Left colon (tissue), 2 donors: ENCODE data around the gene NTRK2. TPM values are rescaled to one million over a fixed set of nuclear protein-coding genes. Genes with fewer than 3 reads are reported as not detected.

Experiments used
- ATAC-seq: fragments of 200-7000 bp; cut with Tn5 transposase; one replicate; pipeline ENCODE4 v1.9.1; 2020; ENCODE audit warnings: mild to moderate bottlenecking, moderate library complexity
- DNase-seq, 2 donors: peaks; one replicate each; pipeline ENCODE4 v3.0.0-alpha.2; 2020
- intact Hi-C, 2 donors: fragments of 100-400 bp; cut with DNase I in 1 of 2; cut with micrococcal nuclease in 1 of 2; formaldehyde crosslinking; loops; one replicate each; pipeline versions ENCODE4 v1.11.2 to v1.14.0; 2022; cut with DNase I, micrococcal nuclease
- total RNA-seq, 2 donors: library from RNA; stranded (reverse); fragmentation: NEBNext Ultra II Directional; extraction: Animal tissue kit (Norgen Biotek cat#: 25700); gene quantifications; one replicate each; pipeline ENCODE4 v1.2.1, GENCODE V29; 2021
- donor health status: DM: no; HTN: no; CAD: no.
- donor health status: DM: yes; HTN: yes; CAD: no.

NTRK2 gene
- total RNA-seq, 2 donors from 2014 or later, result 2.5 to 5.7 TPM

DNA sequence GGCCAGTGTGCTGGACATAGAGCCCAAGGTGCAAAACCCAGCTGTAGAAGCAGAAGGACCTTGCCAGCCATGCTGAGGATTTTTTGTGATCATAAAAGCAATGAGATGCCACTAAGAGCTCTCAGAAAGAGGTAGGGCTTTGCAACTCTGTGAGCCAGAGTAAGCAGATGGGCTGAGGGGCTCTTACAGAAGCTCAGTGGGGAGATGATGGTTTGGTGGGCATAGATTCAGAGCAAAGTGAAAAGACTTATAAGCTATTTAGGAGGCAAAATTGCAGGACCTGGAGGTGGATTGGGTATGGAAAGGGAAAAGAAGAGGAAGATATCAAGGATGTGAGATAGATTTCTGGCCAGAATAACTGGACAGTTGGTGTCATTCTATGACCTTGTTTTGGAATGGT lies 302.0 kb downstream of the NTRK2 start:
- ATAC-seq (no peak), DNase-seq (no peak)
- intact Hi-C loops, result no loop called here

DNA sequence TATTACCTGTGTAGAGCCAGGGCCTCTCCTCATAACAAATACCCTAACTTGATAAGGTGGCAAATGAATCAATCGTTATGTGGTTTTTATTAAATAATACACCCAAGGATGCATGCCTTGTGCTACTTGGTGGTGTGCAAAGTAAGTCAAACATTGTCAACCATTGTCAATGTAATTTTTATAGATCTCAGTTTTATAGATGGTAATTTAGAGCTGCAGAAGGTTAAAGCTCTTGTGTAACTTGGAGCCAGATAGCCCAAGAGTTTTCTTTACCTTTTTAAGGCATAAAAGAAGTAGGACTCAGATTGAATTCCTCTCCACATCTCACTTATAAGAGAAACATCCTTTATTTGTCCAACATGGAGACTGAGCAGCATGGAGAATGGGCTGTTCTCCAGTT lies 304.7 kb downstream of the NTRK2 start:
- intact Hi-C loops, result no loop called here
- DNase-seq (no peak), ATAC-seq (peak; percentile 70)

DNA sequence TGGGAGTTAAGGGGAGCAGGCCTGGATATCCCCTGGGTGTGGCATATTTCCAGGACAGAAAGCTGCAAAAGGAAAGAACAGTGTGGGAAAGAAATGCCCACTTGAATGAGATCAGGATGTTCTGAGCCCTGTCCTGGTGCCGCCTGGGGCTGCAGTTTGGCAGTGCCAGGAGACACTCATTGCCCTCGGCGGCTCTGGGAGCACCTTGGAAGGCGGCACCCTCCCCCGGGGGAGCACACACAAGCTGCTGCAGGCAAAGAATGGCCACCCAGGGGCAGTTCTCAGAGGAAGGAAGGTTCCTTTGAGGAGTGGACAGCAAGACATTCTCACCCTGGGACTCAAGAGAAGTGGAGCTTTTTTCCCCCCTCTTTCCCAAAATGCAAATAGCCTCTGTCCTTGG lies 305.3 kb downstream of the NTRK2 start:
- intact Hi-C loops, result no loop called here
- DNase-seq (peak in 1 of 2 donors; percentile 37), ATAC-seq (peak; percentile 20)

DNA sequence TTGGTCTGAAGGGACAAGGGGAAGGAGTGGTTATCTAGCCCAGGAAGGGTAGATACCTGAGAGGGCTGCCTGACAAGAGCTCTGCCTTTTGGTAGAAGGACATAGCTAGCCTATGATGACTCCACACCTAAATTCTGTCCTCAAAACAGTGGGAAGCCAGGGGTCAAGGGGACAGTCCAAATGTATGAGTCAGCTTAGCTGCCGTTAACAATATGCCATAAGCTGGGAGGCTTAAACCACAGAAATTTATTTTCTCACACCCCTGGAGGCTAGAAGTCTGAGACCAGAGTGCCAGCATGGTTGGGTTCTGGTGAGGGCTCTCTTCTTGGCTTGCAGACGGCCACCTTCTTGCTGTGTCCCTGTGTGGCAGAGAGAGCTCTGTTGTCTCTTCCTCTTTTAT lies 306.4 kb downstream of the NTRK2 start:
- ATAC-seq, result no peak
- intact Hi-C loops, result no loop called here
- DNase-seq, result no peak

DNA sequence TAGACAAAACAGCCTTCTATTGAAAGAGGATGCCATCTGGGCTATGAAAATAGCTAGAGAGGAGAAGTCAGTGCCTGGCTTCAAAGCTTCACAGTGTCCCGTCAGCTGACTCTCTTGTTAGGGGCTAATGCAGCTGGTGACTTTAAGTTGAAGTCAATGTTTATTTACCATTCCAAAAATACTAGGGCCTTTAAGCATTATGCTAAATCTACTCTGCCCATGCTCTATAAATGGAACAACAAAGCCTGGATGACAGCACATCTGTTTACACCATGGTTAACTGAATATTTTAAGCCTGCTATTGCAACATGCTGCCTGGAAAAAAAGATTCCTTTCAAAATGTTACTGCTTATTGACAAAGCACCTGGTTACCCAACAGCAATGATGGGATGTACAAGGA lies 309.1 kb downstream of the NTRK2 start:
- no peak for DNase-seq
- intact Hi-C loops, result no loop called here
- ATAC-seq, result no peak

DNA sequence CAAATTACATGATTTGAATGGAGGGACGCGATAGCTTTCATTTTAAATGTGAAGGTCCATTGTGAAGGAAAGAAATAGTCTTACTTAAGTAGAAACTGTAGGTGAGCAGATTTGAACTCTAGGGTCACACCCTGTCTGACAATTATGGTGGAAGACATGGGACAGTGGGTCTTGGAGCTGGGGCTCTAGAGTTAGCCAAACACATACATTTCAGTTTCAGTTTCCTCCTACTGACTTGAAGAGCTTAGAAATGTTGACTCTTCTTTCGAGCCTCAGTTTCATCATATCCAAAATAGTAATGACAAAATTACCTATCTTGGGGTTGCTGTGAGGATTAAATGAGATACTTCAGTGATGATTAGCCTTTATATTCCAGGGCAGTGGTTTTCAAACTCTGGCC lies 314.2 kb downstream of the NTRK2 start:
- intact Hi-C loops, result no loop called here
- ATAC-seq, result no peak
- DNase-seq, result no peak

DNA sequence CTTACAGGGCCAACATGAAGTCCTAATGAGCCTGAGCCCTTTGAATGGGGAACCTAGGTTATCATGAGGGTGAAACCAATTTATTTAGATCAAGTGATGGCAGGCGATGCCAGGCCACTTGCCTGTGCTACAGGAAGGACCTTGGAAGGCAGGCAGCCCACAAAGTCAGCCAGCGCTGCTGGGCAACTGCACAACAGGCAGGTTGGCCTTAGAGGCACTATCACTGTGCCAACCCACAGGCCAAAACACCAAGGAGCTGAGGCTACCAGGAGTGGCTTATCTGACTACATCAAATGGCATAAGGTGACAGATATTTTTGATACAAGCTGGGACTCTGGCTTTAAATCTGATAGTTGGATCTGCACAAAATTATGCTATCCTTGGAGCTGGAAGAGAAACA lies 319.1 kb downstream of the NTRK2 start:
- DNase-seq (no peak), ATAC-seq (no peak)
- intact Hi-C loops, result no loop called here

DNA sequence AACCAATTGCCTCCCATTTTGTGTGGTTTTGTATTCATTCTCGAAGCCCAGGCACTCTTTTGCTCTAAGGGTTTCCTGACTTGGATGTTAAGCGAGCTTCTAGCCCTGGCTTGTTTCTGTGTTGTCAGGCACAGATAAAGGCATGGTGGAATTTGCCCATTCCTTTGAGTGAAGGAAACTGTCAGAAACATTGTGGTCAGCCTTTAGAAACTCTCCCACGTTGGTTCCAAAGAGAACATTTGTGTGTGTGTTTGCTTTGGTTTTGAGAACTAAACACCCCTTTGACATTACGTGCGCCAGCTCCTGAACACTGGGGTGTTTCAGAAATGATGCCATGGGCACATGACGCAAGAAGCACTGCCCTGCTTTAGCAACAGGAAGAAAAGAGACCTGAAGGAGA lies 320.9 kb downstream of the NTRK2 start:
- intact Hi-C loops, result no loop called here
- ATAC-seq (no peak), DNase-seq (no peak)

DNA sequence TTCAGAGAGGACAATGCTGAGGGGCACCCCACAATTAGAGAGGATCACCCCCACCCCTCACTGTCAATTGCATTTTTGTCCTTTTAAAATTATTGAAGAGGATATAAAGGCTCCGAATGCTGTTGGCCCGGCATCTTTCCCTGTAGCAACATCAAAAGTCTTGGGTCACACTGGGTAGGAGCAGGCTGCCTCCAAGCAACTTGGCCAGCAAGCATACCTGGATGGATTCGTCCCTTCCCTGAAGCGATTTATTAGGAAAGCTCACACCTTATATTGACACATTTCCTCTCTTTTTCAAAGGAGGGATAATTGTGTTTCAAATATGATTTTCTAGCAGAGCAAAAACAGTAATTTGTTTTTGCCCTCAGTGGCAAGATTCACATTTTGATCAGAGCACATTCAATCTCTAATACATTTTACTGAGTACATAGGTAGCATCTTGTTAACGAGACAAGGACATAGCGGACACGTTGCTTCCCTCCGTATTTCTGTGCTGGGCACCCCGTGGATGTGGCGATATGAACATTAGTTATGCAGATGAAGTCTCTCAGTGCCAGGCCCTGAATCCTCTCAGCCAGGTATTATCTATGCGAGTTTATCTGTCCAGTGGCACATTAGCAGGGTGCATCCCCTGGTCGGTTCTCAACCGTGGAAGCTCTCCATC lies 321.5 kb downstream of the NTRK2 start:
- ATAC-seq (no peak), DNase-seq (no peak)
- intact Hi-C loops, result no loop called here

DNA sequence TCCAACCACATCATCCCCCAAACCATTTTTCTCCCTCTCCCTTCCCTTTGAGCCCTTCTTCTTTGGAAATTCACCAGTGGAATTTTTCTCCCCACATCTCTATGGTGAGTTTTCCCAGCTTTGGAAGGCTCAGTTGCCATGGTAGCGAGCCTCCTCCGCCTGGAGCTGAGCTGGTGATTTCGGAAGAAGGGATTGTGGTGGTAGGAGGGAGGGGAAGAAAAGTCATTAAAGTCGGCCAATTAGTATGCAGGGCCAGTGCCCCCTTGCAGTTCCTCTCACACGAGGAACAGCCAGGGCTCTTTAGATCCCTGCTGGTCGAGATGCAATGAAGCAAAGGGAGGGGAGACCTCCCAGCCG lies 322.0 kb downstream of the NTRK2 start:
- DNase-seq (no peak), ATAC-seq (no peak)
- intact Hi-C loops, result no loop called here

DNA sequence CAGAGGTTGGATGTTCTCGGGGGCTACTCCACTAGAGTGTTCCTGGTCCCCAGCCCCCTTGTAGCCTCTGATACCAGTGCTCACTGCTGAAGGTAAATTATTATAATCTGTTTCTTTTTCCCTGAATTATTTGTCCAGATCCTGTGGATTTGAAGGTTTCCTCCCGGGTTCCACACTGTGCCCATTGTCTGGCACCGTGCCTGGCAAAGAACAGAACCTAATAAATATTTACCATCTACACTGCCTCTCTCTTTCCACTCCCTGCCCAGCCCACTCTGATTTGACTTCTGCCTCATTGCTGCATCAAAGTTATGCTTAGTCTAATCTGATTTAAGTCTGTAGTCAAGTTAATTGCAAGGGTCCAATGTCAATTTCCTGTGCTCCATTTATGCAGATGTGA lies 322.9 kb downstream of the NTRK2 start:
- intact Hi-C loops, result no loop called here
- ATAC-seq (no peak), DNase-seq (no peak)

DNA sequence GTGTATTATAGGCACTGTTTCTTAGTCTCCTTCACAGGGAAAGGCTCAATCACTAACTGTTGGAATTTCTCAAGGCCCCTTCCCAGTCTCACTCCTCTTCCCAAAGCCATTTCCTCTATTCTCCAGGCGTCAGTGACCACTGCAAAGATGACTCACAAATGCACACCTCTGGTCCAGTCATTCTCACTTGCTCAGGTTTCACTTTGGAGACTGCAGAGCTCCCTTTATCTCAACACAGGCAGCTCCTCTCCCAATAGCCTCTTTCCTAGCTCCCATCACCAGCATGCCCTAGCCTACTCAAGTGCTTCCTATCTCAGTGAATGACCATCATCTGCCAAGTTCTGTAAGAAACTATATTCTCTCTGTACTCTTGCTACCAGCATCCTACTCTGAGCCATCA lies 323.6 kb downstream of the NTRK2 start:
- DNase-seq, result no peak
- intact Hi-C loops, result no loop called here
- ATAC-seq, result no peak

DNA sequence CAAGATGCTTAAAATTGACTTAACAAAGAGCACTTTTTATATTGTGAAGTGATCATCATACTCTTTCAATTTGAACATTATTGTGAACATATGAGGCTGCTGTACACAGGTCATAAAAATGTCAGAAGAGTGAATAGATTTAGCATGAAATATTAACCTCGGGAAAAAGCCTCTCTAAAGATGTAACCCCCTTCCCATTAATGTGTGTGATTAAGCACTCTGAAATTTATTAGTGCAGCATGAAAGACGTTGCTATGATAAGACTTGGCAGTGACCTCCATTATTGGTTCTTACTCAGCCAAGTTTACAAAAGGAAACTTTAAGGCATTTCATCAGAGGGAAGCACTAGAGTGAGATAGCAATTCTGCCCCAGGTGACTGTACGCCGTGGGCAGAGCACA lies 326.5 kb downstream of the NTRK2 start:
- DNase-seq (no peak), ATAC-seq (no peak)
- intact Hi-C loops, result no loop called here

DNA sequence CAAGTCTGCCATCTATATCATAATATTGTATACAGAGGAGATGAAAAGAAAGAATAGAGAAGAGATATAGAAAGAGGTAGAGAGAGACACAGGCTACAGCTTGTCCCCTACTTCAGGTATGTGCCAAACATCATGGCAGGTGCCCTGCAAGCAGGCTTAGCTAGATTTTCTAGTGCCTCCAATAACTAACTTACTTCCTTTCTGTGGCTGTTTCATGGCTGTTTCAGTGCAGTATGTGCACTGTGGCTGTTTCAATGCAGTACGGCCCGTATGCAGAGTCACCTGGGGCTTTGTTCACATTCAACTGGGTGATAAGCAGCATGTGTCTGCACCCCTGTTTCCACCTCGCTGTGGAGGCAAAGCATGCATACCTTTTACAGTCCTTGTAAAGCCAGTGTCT lies 327.2 kb downstream of the NTRK2 start:
- intact Hi-C loops, result no loop called here
- DNase-seq (no peak), ATAC-seq (no peak)

DNA sequence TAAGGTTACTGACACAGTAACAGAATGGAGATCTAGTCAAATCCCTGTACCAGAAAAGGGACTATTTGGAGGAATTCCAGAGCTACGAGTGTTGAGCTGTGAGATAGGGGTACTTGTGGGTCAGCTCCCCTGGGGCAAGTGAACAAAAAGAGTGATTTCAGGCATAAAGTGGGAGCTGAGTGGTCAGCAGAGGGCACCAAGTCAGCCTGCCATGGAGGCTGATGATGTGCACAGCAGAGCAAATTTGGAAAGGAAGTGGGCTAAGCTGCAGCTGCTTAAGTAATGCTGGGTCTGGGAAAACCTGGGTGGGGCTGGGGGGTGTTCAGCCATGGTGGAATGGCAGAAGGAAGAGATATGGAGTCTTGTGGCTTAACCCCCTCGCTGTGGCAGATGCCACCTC lies 327.9 kb downstream of the NTRK2 start:
- ATAC-seq, result no peak
- no peak for DNase-seq
- intact Hi-C loops, result no loop called here

DNA sequence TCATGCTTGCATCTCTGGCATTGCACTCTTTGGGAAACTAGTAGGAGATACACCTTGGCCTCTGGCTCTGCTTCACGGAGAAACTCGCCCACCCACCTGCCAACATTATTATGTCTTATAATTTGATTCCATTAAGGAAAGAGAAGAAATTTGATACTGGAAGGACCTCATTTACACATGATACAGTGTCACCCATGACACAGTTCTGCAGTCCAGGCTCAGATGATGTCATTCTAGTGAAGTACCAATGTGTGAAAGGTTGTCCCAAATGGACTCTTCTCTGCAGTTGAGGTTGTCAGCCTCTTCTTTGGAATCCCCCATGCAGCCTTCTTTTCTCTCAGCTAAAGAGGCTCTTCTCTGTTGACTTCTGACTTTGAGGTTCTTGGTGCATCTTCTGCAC lies 329.1 kb downstream of the NTRK2 start:
- ATAC-seq, result no peak
- DNase-seq, result no peak
- intact Hi-C loops, result no loop called here

DNA sequence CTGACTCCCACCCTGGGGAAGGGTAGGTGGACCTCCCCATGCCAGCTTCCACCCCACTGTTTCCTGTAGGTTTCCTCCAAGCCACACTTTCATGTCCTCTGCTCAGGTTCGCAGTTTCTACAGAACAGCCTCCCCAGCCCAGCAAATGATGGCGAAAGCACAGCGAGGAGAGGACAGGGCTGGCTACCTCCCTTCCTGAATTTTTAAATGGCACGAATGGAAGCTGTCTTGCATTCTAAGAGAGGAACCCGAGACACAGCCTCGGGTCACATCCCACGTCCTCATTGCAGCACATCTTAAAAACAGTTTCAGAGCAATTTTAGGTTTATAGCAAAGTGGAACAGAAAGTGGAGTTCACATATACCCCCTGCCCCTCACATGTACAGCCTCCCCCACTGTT lies 330.3 kb downstream of the NTRK2 start:
- intact Hi-C loops, result no loop called here
- DNase-seq (no peak), ATAC-seq (no peak)

DNA sequence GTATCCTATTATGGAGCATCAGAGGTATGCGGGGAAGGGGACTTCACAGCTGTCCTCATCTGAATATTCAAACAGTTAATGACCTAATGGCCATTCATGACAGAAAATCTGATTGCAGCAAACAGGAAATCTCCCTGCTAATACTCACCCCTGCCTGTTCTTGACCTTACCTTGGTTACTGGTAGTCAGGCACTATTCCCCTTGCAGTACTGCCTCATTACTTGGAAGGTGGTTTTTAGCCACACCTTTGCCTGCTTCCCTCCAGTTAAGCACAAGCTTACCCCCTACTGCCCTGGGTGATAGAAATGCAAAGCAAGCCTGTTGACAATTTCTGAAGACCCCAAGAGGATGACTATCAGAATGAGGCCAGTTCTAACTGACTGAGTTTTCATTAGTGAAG lies 332.4 kb downstream of the NTRK2 start:
- intact Hi-C loops, result no loop called here
- DNase-seq (no peak), ATAC-seq (no peak)

DNA sequence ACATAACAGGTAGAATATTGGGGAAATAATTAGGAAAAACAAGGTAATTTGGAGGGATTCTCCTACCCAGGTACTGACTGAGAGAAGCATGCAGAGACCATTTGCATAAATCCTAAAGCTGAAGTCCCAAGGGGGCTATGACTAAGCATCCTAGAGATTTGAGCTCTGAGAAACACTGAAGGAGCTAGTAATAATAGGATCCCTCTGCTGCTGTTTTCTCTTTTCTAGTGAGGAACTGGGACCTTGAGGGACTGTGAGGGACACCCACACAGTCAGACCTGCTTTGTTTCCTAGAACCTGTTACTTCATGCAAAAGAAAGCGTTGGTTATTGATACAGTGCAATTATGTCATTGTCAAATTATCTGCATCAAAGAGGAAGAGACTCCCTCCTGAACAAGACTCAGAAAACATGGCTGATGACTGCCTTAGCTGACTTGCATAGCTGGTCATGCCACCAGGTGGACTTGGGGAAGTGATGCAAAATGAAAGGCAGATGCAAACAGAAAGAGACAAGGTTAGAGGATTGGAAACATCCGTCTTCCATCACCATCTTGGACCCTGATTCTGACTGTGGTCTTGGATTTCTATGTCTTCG lies 335.4 kb downstream of the NTRK2 start:
- ATAC-seq (no peak), DNase-seq (no peak)
- intact Hi-C loops, result no loop called here

DNA sequence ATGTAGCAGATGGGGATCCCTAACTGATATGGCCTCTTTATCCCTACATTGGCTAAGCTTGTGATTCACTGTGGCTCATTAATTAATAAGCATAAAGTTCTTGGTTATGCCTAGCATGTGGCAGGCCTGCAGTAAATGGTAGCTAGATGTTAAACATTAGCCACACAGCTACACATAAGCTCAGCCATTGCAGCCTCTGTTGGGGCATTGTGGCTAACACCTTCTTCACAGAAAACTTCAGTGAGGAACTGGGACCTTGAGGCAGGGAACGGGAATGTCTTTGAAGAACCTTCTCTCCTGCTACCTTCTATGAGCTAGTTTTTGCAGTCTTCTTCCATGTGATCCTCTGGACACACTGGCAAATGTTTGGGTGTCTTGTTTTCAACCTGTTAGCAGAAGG lies 338.2 kb downstream of the NTRK2 start:
- intact Hi-C loops, result no loop called here
- DNase-seq, result no peak
- ATAC-seq, result no peak

DNA sequence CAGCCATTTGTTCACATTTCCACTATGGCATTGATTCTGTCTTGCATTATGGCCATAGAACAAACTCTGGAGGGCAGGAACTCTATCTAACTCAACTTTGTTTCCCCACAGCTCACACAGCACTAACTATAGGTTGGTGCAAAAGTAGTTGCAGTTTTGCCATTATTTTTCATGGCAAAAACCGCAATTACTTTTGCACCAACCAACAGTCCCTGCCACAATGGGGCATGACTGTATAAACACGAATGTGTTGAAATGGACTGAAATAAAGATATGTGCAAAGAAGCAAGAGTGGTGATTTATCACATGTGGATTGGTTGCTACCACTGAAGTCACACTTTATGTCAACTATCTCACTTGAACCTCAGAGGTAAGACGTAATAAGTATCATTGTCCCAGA lies 338.7 kb downstream of the NTRK2 start:
- intact Hi-C loops, result no loop called here
- ATAC-seq (no peak), DNase-seq (no peak)
